DOHH2 (cell line): ENCODE results near the gene BTBD2.

Experiments used
- H3F3A ChIP-seq: fragments of 200-600 bp; sonication (generic), shearing (Covaris generic); 2 replicates; pipeline ENCODE4 v1.6.0; 2016; ENCODE audit warnings: antibody characterized with exemption, mild to moderate bottlenecking; ENCODE audit not compliant: control insufficient read depth, insufficient read depth
- H3K27ac ChIP-seq: fragments of 200-600 bp; sonication (generic); 2 replicates; pipeline ENCODE4 v1.5.1; 2014; ENCODE audit warnings: low read depth, mild to moderate bottlenecking, low read length, moderate library complexity
- H3K27me3 ChIP-seq: fragments of 200-600 bp; sonication (generic); 2 replicates; pipeline ENCODE4 v1.6.1; 2014; ENCODE audit warnings: mild to moderate bottlenecking, low read length, mixed read lengths; ENCODE audit not compliant: control insufficient read depth
- H3K36me3 ChIP-seq: fragments of 200-600 bp; sonication (generic); 2 replicates; pipeline ENCODE4 v1.6.1; 2014; ENCODE audit warnings: mild to moderate bottlenecking, low read length, moderate library complexity, mixed read lengths; ENCODE audit not compliant: control insufficient read depth
- H3K4me1 ChIP-seq: fragments of 200-600 bp; sonication (generic); 2 replicates; pipeline ENCODE4 v1.6.1; 2014; ENCODE audit warnings: mild to moderate bottlenecking, low read length, mixed read lengths; ENCODE audit not compliant: control insufficient read depth
- H3K4me2 ChIP-seq: fragments of 200-600 bp; sonication (generic); 2 replicates; pipeline ENCODE4 v1.6.0; 2014; ENCODE audit warnings: mild to moderate bottlenecking, low read length, moderate library complexity
- H3K4me3 ChIP-seq: fragments of 200-600 bp; sonication (generic); 2 replicates; pipeline ENCODE4 v1.5.1; 2014; ENCODE audit warnings: mild to moderate bottlenecking, low read length, mixed read lengths
- H3K79me2 ChIP-seq: fragments of 200-600 bp; sonication (generic); 2 replicates; pipeline ENCODE4 v1.6.1; 2014; ENCODE audit warnings: mild to moderate bottlenecking, low read length, mixed read lengths; ENCODE audit not compliant: control insufficient read depth
- H3K9me2 ChIP-seq: fragments of 200-600 bp; sonication (generic); replicated peaks from 2 replicates; pipeline ENCODE4 v1.6.1; 2014; ENCODE audit warnings: mild to moderate bottlenecking, low read length, mixed read lengths; ENCODE audit not compliant: control insufficient read depth
- H3K9me3 ChIP-seq: fragments of 200-600 bp; sonication (generic); 2 replicates; pipeline ENCODE4 v1.6.1; 2014; ENCODE audit warnings: antibody characterized with exemption, low read length, mixed read lengths; ENCODE audit not compliant: control insufficient read depth, insufficient read depth
- H4K20me1 ChIP-seq: fragments of 200-600 bp; sonication (generic); 2 replicates; pipeline ENCODE4 v1.6.0; 2014; ENCODE audit warnings: low read depth, mild to moderate bottlenecking, antibody characterized with exemption, low read length, moderate library complexity; ENCODE audit not compliant: control insufficient read depth, insufficient read depth
- CTCF ChIP-seq: fragments of 200-600 bp; sonication (generic); IDR thresholded peaks from one replicate; pipeline ENCODE4 v1.5.1; 2014; ENCODE audit warnings: antibody characterized with exemption, mild to moderate bottlenecking, low read depth, low read length; ENCODE audit not compliant: poor library complexity, severe bottlenecking
- EZH2phosphoT487 ChIP-seq: fragments of 200-600 bp; sonication (generic); IDR thresholded peaks from 2 replicates; pipeline ENCODE4 v1.6.1; 2017; ENCODE audit warnings: borderline replicate concordance, mild to moderate bottlenecking, antibody characterized with exemption, low read length, moderate library complexity, mixed read lengths

The BTBD2 gene

GRCh38 chr19:1992759-1993260, 22.7 kb downstream of the BTBD2 start:
- Histone ChIP-seq H3K79me2 (no peaks in the 10 kb centered on the region), H3K9me3 (no peaks in the 10 kb centered on the region), H3K4me3 (no peak overlapping the region), H3K9me2 (no peaks in the 10 kb centered on the region), H3K27me3 (no peaks in the 10 kb centered on the region), H4K20me1 (0 out of 2 replicates have a peak, but pooled peaks cover under 1% of the 10 kb centered on the region), H3K27ac (no peak overlapping the region), H3F3A (peaks cover 7% of the 10 kb centered on the region), H3K36me3 (peaks cover 55% of the 10 kb centered on the region), H3K4me1 (no peaks in the 10 kb centered on the region), H3K4me2 (no peak overlapping the region)
- TF ChIP-seq EZH2phosphoT487, result no peak
- no peak for TF ChIP-seq CTCF

- no peaks in the 10 kb centered on the region for H3K79me2 ChIP-seq
- H3K4me2 ChIP-seq, result no peak overlapping the region
- peaks cover 56% of the 10 kb centered on the region for H3K36me3 ChIP-seq
- no peak overlapping the region for H3K4me3 ChIP-seq
- H3F3A ChIP-seq, result peaks cover 7% of the 10 kb centered on the region
- H3K27me3 ChIP-seq, result no peaks in the 10 kb centered on the region
- H3K9me2 ChIP-seq, result no peaks in the 10 kb centered on the region
- H3K27ac ChIP-seq, result no peak overlapping the region
- no peaks in the 10 kb centered on the region for H4K20me1 ChIP-seq
- no peaks in the 10 kb centered on the region for H3K4me1 ChIP-seq
- no peaks in the 10 kb centered on the region for H3K9me3 ChIP-seq
- no peak for TF ChIP-seq EZH2phosphoT487
- TF ChIP-seq CTCF, result no peak
Measured at GRCh38 chr19:1991018-1991913, 24.2 kb downstream of the BTBD2 start.

GRCh38 chr19:1990230-1991017, 25.1 kb downstream of the BTBD2 start:
- no peak overlapping the region for H3K4me2 ChIP-seq
- H3K9me2 ChIP-seq, result no peaks in the 10 kb centered on the region
- TF ChIP-seq EZH2phosphoT487, result no peak
- TF ChIP-seq CTCF, result no peak
- peaks cover 2% of the 10 kb centered on the region for H3F3A ChIP-seq
- H3K27ac ChIP-seq, result no peak overlapping the region
- no peaks in the 10 kb centered on the region for H4K20me1 ChIP-seq
- no peaks in the 10 kb centered on the region for H3K4me1 ChIP-seq
- peaks cover 60% of the 10 kb centered on the region for H3K36me3 ChIP-seq
- H3K9me3 ChIP-seq, result no peaks in the 10 kb centered on the region
- H3K27me3 ChIP-seq, result no peaks in the 10 kb centered on the region
- H3K79me2 ChIP-seq, result no peaks in the 10 kb centered on the region
- H3K4me3 ChIP-seq, result no peak overlapping the region
